GM12873 (cell line): ENCODE results near the gene BCAS1.

Source experiments
- TF ChIP-seq, protein P1 (sequence below): IDR thresholded peaks from 2 replicates; pipeline ENCODE4 v1.5.1; 2012; ENCODE audit warnings: low read depth, mild to moderate bottlenecking, moderate library complexity, low read length, control low read depth; ENCODE audit not compliant: insufficient read depth; ENCODE audit errors: missing control alignments

The BCAS1 gene

DNA sequence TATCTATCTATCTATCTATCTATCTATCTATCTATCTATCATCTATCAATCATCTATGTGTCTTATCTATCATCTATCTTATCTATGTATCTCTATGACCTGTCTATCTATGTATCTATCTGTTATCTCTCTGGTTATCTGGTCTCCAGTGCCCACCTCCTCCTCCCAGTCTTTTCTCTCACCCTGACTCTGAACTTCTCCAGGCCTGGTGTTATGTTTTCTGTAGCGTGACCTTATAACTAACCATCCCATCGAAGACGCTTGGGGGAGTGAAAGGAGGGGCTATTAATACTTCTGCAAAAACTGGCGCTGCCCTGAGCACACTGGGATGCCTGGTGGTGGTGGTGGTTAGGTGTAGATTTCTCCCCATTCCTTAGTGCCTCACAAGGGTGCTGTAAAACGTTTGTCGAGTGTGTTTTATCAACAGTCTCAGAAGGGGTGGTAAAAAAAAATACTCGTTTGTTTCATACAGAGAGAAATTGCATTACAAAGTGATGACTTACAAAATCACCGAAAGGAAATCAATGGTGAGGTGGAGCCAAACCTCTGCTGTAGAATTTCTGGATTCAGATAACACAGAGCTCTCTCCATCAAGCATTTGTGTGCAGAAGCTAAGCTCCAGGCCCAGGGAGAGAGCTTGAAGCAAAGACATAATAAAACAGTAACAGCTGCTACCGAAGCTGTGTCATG, 156.2 kb downstream of the BCAS1 start:
- TF ChIP-seq, protein P1, sequence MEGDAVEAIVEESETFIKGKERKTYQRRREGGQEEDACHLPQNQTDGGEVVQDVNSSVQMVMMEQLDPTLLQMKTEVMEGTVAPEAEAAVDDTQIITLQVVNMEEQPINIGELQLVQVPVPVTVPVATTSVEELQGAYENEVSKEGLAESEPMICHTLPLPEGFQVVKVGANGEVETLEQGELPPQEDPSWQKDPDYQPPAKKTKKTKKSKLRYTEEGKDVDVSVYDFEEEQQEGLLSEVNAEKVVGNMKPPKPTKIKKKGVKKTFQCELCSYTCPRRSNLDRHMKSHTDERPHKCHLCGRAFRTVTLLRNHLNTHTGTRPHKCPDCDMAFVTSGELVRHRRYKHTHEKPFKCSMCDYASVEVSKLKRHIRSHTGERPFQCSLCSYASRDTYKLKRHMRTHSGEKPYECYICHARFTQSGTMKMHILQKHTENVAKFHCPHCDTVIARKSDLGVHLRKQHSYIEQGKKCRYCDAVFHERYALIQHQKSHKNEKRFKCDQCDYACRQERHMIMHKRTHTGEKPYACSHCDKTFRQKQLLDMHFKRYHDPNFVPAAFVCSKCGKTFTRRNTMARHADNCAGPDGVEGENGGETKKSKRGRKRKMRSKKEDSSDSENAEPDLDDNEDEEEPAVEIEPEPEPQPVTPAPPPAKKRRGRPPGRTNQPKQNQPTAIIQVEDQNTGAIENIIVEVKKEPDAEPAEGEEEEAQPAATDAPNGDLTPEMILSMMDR: no peak

DNA sequence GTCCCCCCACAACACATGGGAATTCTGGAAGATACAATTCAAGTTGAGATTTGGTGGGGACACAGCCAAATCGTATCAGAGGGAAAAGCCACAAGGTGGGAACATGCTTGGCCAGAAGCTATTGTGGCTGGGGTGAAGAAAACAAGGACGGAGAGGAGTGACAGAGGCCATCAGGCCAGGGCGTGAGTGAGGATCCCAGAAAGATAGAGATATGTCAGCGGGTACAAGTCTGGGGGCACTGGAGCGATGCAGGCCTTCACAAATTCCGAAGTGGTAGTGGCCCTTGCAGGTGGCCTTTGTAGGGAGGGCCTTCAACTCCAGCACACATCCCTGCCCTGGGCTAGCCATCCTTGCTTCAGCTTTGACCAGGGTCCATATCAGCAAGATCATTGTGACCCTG, 159.1 kb downstream of the BCAS1 start:
- TF ChIP-seq, protein P1: no peak

DNA sequence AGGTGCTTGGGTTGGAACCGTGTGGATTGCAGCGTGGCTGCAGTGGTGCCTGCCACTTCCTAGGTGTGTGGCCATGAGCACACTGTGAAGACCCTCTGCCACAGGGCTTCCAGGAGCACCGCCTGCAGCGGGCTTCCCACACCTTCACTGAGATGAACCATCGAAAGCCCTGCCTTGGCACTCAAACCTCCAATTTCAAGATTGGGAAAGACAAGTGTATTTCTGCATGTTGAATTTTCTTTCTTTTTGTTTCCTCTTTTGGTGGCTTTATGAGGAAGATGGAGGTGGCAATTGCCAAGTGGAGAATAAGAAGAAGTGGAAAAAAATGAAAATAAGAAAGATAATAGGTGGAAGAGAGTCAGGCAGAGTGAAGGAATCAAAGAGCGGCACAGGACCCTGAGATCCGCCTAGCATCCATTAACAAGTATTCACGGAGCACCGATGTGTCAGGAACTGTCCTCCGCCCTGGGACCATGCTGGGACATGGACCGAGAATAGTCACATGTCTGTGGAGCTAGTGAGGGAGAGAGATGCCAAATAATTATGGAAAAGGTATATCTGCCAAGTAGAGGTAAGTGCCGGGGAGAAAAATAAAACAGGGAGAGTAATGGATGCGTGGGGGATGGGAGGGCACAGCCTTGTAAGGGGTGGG, 159.9 kb downstream of the BCAS1 start:
- TF ChIP-seq, protein P1: no peak

DNA sequence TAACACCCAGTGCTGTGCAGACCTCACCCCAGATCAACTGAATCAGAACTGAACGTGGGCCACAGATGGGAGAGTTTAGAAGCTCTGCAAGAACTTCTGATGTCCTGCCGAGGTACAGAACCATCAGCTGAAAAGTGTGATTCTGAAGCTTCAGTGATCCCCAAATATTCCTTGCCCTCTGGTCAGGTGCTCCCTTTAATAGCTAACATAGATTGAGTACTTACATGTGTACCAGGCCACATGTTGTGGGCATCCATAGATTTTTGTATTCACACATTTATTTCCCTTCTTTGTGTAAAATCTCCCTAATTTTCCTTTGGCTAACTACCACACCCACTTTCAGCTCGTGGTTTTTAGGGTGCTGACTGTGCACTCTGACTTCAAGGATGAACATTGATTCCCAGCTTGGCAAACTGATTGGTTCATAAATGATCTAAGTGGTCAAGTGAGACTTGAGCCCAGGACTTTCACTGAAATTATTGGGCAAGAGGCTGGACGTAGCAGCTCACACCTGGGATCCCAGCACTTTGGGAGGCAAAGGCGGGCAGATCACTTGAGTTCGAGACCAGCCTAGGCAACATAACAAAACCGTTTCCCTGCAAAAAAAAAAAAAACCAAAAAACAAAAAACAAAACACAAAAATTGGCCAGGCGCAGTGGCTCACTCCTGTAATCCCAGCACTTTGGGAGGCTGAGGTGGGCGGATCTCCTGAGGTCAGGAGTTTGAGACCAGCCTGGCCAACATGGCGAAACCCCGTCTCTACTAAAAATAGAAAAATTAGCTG, 162.2 kb downstream of the BCAS1 start:
- TF ChIP-seq, protein P1: no peak

GRCh38 chr20:53905820-53906191, 164.6 kb downstream of the BCAS1 start:
- TF ChIP-seq, protein P1: no peak

GRCh38 chr20:53905019-53905819, 165.2 kb downstream of the BCAS1 start:
- TF ChIP-seq, protein P1: no peak

GRCh38 chr20:53904261-53904660, 166.1 kb downstream of the BCAS1 start:
- TF ChIP-seq, protein P1: no peak
